HEK293T (cell line): ENCODE results near the gene DUS1L.

Experiments used
- L3MBTL2 ChIP-seq: fragments of 450-650 bp; conservative IDR thresholded peaks from 2 replicates; pipeline ENCODE4 v1.6.1; 2016; ENCODE audit warnings: mild to moderate bottlenecking
- NFRKB ChIP-seq: fragments of 450-650 bp; IDR thresholded peaks from 2 replicates; pipeline ENCODE4 v1.6.1; 2016; ENCODE audit warnings: mild to moderate bottlenecking, moderate library complexity

- TF ChIP-seq L3MBTL2 (no peak), NFRKB (no peak)
Measured at GRCh38 chr17:82012261-82012639, 53.4 kb downstream of the DUS1L start.
